ENCODE measurements around the gene SGPP2.

DNA sequence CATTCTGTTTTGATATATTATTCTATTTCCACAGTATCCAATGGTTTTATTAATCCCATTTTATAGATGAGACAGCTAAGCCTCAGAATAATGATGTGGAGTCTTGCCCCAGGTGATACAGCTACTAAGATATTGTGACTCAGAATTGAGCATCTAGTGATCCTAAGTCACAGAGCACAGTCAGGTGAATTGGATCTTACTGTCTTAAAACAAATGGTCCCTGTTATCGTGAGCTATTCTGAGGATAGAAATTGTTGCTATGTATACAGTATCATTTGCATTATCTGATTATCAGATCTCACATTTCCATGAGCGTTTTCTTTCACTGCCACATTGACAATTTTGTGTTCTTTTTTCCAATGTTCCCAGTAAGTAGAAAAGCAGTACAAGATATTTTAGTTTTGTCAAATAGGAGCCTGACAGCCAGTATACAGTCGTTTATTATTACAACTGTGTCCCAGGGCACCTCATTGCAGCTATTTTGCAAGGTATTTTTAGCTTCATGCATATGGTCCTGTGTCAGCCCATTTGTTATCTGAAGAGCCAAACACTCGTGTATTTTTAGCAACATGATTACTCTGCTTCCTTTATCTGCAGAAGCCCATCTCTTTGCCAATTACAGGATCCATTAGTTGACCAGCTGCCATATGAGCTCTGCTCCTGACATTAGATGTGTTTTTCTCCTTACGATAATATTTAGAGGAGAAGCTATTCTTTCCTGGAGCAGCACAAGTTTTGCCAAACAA lies 25.1 kb upstream of the SGPP2 start:
- TF ChIP-seq, protein P1, sequence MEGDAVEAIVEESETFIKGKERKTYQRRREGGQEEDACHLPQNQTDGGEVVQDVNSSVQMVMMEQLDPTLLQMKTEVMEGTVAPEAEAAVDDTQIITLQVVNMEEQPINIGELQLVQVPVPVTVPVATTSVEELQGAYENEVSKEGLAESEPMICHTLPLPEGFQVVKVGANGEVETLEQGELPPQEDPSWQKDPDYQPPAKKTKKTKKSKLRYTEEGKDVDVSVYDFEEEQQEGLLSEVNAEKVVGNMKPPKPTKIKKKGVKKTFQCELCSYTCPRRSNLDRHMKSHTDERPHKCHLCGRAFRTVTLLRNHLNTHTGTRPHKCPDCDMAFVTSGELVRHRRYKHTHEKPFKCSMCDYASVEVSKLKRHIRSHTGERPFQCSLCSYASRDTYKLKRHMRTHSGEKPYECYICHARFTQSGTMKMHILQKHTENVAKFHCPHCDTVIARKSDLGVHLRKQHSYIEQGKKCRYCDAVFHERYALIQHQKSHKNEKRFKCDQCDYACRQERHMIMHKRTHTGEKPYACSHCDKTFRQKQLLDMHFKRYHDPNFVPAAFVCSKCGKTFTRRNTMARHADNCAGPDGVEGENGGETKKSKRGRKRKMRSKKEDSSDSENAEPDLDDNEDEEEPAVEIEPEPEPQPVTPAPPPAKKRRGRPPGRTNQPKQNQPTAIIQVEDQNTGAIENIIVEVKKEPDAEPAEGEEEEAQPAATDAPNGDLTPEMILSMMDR (IDR thresholded peaks at IDR 0.05): no peak
- no peak for TF ChIP-seq POLR2A (IDR thresholded peaks at IDR 0.05)
- no peak for TF ChIP-seq POLR2AphosphoS5 (IDR thresholded peaks at IDR 0.05)
